ENCODE measurements around the gene DDC. TPM values are rescaled to one million over a fixed set of nuclear protein-coding genes. Genes with fewer than 3 reads are reported as not detected.
A peak's percentile ranks its signal among the peaks of the same experiment; 100 is the strongest.
"Not testable (repeated sequence)": the region's sequence is repeated elsewhere in the genome, so short reads cannot be mapped to it uniquely, and the experiment has no call there.

The DDC gene
- total RNA-seq, 1 experiment from 2014 or later = 87.0 TPM

DNA sequence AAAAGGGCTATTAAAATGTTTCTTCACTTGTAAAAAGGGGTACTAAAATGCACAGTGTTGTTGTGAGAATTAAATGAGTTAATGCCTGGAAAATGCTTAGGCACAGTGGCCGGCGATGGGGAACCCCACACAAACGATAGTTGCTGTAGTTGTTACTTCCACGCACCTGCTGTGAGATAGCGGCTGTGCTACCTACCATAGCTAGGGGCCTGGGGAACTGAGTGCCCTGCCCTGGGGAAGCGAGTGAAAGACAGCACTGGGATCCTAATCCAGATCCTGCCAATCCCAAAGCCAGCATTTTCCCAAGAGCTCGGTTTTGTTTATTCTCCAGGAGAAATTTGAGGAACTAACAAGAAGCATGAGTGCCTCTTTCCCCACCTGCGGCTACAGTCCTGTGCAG, 27.8 kb downstream of the DDC start:
- Mint-ChIP-seq H3K4me1 (ENCODE audit: low read depth, unreplicated experiment) (peaks cover 17% of the 10 kb centered on the region), H3K27me3 (ENCODE audit: insufficient read depth, unreplicated experiment) (no peaks in the 10 kb centered on the region), H3K4me3 (ENCODE audit: unreplicated experiment) (no peak overlapping the region), H3K36me3 (ENCODE audit: insufficient read depth, unreplicated experiment) (peaks cover 44% of the 10 kb centered on the region), H3K27ac (ENCODE audit: unreplicated experiment) (no peak overlapping the region), H3K9me3 (ENCODE audit: unreplicated experiment) (no peaks in the 10 kb centered on the region)
- CTCF ChIA-PET = no interaction called here
- intact Hi-C loops (cut with micrococcal nuclease; ENCODE audit: unreplicated experiment) = no loop called here
- Histone ChIP-seq H3K36me3 (ENCODE audit: control insufficient read depth, insufficient read depth, low read length) (peaks cover 6% of the 10 kb centered on the region), H3K9me3 (peaks cover 5% of the 10 kb centered on the region), H3K4me3 (ENCODE audit: low read depth, low read length) (no peak overlapping the region), H3K27me3 (replicated peaks; ENCODE audit: control insufficient read depth, insufficient read depth, low read length) (no peaks in the 10 kb centered on the region), H3K4me1 (peaks cover 37% of the 10 kb centered on the region)
- DNase-seq = no peak
- TF ChIP-seq, protein P1, sequence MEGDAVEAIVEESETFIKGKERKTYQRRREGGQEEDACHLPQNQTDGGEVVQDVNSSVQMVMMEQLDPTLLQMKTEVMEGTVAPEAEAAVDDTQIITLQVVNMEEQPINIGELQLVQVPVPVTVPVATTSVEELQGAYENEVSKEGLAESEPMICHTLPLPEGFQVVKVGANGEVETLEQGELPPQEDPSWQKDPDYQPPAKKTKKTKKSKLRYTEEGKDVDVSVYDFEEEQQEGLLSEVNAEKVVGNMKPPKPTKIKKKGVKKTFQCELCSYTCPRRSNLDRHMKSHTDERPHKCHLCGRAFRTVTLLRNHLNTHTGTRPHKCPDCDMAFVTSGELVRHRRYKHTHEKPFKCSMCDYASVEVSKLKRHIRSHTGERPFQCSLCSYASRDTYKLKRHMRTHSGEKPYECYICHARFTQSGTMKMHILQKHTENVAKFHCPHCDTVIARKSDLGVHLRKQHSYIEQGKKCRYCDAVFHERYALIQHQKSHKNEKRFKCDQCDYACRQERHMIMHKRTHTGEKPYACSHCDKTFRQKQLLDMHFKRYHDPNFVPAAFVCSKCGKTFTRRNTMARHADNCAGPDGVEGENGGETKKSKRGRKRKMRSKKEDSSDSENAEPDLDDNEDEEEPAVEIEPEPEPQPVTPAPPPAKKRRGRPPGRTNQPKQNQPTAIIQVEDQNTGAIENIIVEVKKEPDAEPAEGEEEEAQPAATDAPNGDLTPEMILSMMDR (IDR thresholded peaks at IDR 0.05; ENCODE audit: insufficient read depth in 1 of 2, low read depth in 1 of 2, low read length in 1 of 2, severe bottlenecking in 1 of 2, unreplicated experiment in 1 of 2) = no peak
- POLR2A ChIA-PET = no interaction called here
- no TSS peak for BruUV-seq (replicated peaks)

DNA sequence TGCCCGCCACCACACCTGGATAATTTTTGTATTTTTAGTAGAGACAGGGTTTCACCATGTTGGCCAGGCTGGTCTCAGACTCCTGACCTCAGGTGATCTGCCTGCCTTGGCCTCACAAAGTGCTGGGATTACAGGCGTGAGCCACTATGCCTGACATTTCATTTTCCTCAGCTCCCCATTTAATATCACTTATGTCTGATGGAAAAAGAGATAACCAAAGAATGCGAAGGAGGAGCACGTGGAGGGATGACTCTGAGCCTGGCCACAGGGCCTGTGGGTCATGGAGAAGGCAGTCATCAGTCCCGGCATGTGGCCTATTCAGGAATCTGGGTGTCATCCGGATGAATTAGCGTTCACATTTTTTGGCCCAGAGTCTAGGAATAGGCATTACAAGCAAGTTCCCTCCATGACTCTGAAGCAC, 29.9 kb downstream of the DDC start:
- not testable (repeated sequence) for H3K9me3 Mint-ChIP-seq (ENCODE audit: unreplicated experiment); H3K9me3 ChIP-seq; H3K4me3 Mint-ChIP-seq (ENCODE audit: unreplicated experiment); H3K4me3 ChIP-seq (ENCODE audit: low read depth, low read length); H3K27me3 ChIP-seq (replicated peaks; ENCODE audit: control insufficient read depth, insufficient read depth, low read length); BruUV-seq (replicated peaks); DNase-seq; H3K36me3 ChIP-seq (ENCODE audit: control insufficient read depth, insufficient read depth, low read length); H3K27me3 Mint-ChIP-seq (ENCODE audit: insufficient read depth, unreplicated experiment)
- POLR2A ChIA-PET = interaction anchor here (1.9 kb wide), 1 partner anchor 30 kb away, joined by 8 read pairs; the partner anchor contains the start of gene DDC
- intact Hi-C loops (cut with micrococcal nuclease; ENCODE audit: unreplicated experiment) = loop anchor here (2.0 kb wide), 2 partner anchors 42 to 58 kb away; no protein-coding TSS in a partner anchor
- Mint-ChIP-seq H3K4me1 (ENCODE audit: low read depth, unreplicated experiment) (peaks cover 32% of the 10 kb centered on the region), H3K27ac (ENCODE audit: unreplicated experiment) (peak overlapping the region; percentile 28), H3K36me3 (ENCODE audit: insufficient read depth, unreplicated experiment) (peaks cover 40% of the 10 kb centered on the region)
- CTCF ChIA-PET = interaction anchor here (0.5 kb wide), 1 partner anchor 18 kb away, joined by 3 read pairs; no protein-coding TSS in a partner anchor
- peaks cover 56% of the 10 kb centered on the region for H3K4me1 ChIP-seq

DNA sequence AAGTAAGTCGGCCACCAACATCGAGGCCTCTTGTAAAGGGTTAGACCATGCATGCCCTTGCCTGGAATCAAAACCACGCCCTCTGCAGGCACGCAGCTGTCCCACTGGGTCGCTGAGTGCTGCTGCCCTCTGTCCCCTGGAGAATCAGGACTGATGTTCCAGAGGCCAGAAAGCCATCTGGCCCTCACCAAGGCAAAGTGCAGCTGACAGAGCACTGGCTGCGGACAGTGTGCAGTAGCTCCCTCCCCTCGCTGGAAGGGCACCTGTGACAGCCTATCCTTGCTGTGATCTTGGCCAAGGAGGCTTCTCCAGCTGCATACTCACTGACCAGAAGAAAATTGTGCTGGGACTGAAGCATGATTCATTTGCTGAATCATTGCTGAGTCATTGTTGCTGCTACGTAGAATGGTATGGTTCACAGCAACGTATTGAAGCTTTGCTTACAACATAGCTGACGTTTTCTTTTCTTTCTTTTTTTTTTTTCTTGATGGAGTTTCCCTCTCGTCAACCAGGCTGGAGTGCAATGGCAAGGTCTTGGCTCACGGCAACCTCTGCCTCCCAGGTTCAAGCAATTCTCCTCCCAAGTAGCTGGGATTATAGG, 30.4 kb downstream of the DDC start:
- H3K4me3 Mint-ChIP-seq (ENCODE audit: unreplicated experiment) = no peak overlapping the region
- Histone ChIP-seq H3K9me3 (peaks cover 5% of the 10 kb centered on the region), H3K36me3 (ENCODE audit: control insufficient read depth, insufficient read depth, low read length) (peaks cover 4% of the 10 kb centered on the region; the same call in 1 of the 2 replicates), H3K4me1 (peaks cover 61% of the 10 kb centered on the region), H3K27me3 (replicated peaks; ENCODE audit: control insufficient read depth, insufficient read depth, low read length) (no peaks in the 10 kb centered on the region), H3K4me3 (ENCODE audit: low read depth, low read length) (no peak overlapping the region)
- ChIA-PET CTCF (interaction anchor here (0.5 kb wide), 1 partner anchor 17 kb away, joined by 3 read pairs; no protein-coding TSS in a partner anchor), POLR2A (interaction anchor here (1.9 kb wide), 1 partner anchor 31 kb away, joined by 8 read pairs; the partner anchor contains the start of gene DDC)
- TF ChIP-seq, protein P1 (IDR thresholded peaks at IDR 0.05; ENCODE audit: insufficient read depth in 1 of 2, low read depth in 1 of 2, low read length in 1 of 2, severe bottlenecking in 1 of 2, unreplicated experiment in 1 of 2) = no peak
- H3K36me3 Mint-ChIP-seq (ENCODE audit: insufficient read depth, unreplicated experiment) = peaks cover 36% of the 10 kb centered on the region
- H3K27ac Mint-ChIP-seq (ENCODE audit: unreplicated experiment) = peak overlapping the region; percentile 28
- H3K4me1 Mint-ChIP-seq (ENCODE audit: low read depth, unreplicated experiment) = peaks cover 32% of the 10 kb centered on the region
- no peaks in the 10 kb centered on the region for H3K27me3 Mint-ChIP-seq (ENCODE audit: insufficient read depth, unreplicated experiment)
- H3K9me3 Mint-ChIP-seq (ENCODE audit: unreplicated experiment) = no peaks in the 10 kb centered on the region
- BruUV-seq (replicated peaks) = no TSS peak
- DNase-seq = peak; percentile 43 to 77
- intact Hi-C loops (cut with micrococcal nuclease; ENCODE audit: unreplicated experiment) = loop anchor here (2.0 kb wide), 2 partner anchors 42 to 58 kb away; no protein-coding TSS in a partner anchor

Measured in Caco-2 (cell line).